ENCODE results near the gene MRPS11. TPM values are rescaled to one million over a fixed set of nuclear protein-coding genes. Genes with fewer than 3 reads are reported as not detected.
A peak's percentile ranks its signal among the peaks of the same experiment; 100 is the strongest.

The MRPS11 gene
- total and polyA plus RNA-seq, 10 of the 15 experiments (the other 5 are each of a cell fraction or from before 2014, with no cell fraction given), result 37.1 to 148 (median 68.7) TPM

- TF ChIP-seq STAT3 (IDR thresholded peaks at IDR 0.05; ENCODE audit: low read depth, low read length) (no peak), RBBP5 (conservative IDR thresholded peaks at IDR 0.05) (no peak; the same call in 1 of the 2 replicates), CUX1 (IDR thresholded peaks at IDR 0.05; ENCODE audit: insufficient replicate concordance, low read depth, low read length) (peak; percentile 39), ZBTB33 (IDR thresholded peaks at IDR 0.05) (no peak), ZNF592 (IDR thresholded peaks at IDR 0.05) (no peak), STAT1 (conservative IDR thresholded peaks at IDR 0.05) (peak; percentile 84), MEF2B (IDR thresholded peaks at IDR 0.05; ENCODE audit: partially characterized antibody, poor library complexity, severe bottlenecking) (no peak), NRF1 (conservative IDR thresholded peaks at IDR 0.05; ENCODE audit: low read depth, low read length) (no peak), HCFC1 (IDR thresholded peaks at IDR 0.05; ENCODE audit: low read length) (peak; percentile 75), MTA3 (IDR thresholded peaks at IDR 0.05; ENCODE audit: borderline replicate concordance, low read length) (no peak), BMI1 (IDR thresholded peaks at IDR 0.05; ENCODE audit: borderline replicate concordance) (no peak), ATF2 (IDR thresholded peaks at IDR 0.05; ENCODE audit: low read length) (no peak), RCOR1 (conservative IDR thresholded peaks at IDR 0.05; ENCODE audit: low read depth, low read length) (0 out of 2 replicates have a peak, but pooled peaks have one; percentile 26), NFIC (IDR thresholded peaks at IDR 0.05; ENCODE audit: low read depth, low read length) (peak; percentile 85), IKZF2 (IDR thresholded peaks at IDR 0.05) (peak; percentile 10 to 31; a peak in 1 of 4 replicates), ZNF274 (IDR thresholded peaks at IDR 0.05; ENCODE audit: insufficient read depth, insufficient read length) (no peak)
Measured at GRCh38 chr15:88467073-88467934, at the start of gene MRPS11, which contains the start of gene MRPL46 (continued).
